WTC11 (cell line): ENCODE data around the gene SUMF1.

ENCODE experiments used
- ARID4B ChIP-seq: sonication (generic); formaldehyde crosslinking; IDR thresholded peaks from 2 replicates; pipeline ENCODE4 v1.8.0; 2023; ENCODE audit warnings: missing genetic modification reagents, mild to moderate bottlenecking, borderline replicate concordance
- CDX4 ChIP-seq: fragments of 250-450 bp; sonication (Bioruptor Pico); IDR thresholded peaks from 2 replicates; pipeline ENCODE4 v1.9.0; 2021; ENCODE audit warnings: moderate library complexity, mild to moderate bottlenecking, inconsistent platforms, borderline replicate concordance
- CTCF ChIP-seq: fragments of 200-600 bp; IDR thresholded peaks from 2 replicates; pipeline ENCODE4 v1.8.0; 2022; ENCODE audit warnings: antibody characterized with exemption
- ELF4 ChIP-seq: sonication (generic); formaldehyde crosslinking; IDR thresholded peaks from 2 replicates; pipeline ENCODE4 v1.8.1; 2022; ENCODE audit warnings: low read depth, mild to moderate bottlenecking, moderate library complexity, missing genetic modification reagents
- IRF1 ChIP-seq: sonication (generic); formaldehyde crosslinking; IDR thresholded peaks from 2 replicates; pipeline ENCODE4 v1.8.0; 2023; ENCODE audit warnings: missing genetic modification reagents
- IRF2 ChIP-seq: sonication (generic); formaldehyde crosslinking; IDR thresholded peaks from 2 replicates; pipeline ENCODE4 v1.8.0; 2022; ENCODE audit warnings: low read depth, missing genetic modification reagents, borderline replicate concordance
- MAX ChIP-seq: sonication (generic); formaldehyde crosslinking; IDR thresholded peaks from 2 replicates; pipeline ENCODE4 v1.8.0; 2022; ENCODE audit warnings: mild to moderate bottlenecking, missing genetic modification reagents
- SMAD4 ChIP-seq: sonication (generic); formaldehyde crosslinking; IDR thresholded peaks from 2 replicates; pipeline ENCODE4 v1.8.0; 2022; ENCODE audit warnings: mild to moderate bottlenecking, missing genetic modification reagents
- ZBTB21 ChIP-seq: sonication (generic); formaldehyde crosslinking; IDR thresholded peaks from 2 replicates; pipeline ENCODE4 v1.8.1; 2023; ENCODE audit warnings: mild to moderate bottlenecking, missing genetic modification reagents, borderline replicate concordance
- ZNF232 ChIP-seq: sonication (generic); formaldehyde crosslinking; IDR thresholded peaks from 2 replicates; pipeline ENCODE4 v1.8.0; 2022; ENCODE audit warnings: mild to moderate bottlenecking, missing genetic modification reagents
- ZNF512 ChIP-seq: sonication (generic); formaldehyde crosslinking; IDR thresholded peaks from 2 replicates; pipeline ENCODE4 v1.8.1; 2022; ENCODE audit warnings: missing genetic modification reagents, borderline replicate concordance

GRCh38 chr3:4512895-4513616, 46.0 kb upstream of the SUMF1 start:
- TF ChIP-seq CTCF, result no peak
- TF ChIP-seq ZBTB21 (CRISPR knock-in tag), result no peak
- no peak for TF ChIP-seq ARID4B (CRISPR knock-in tag)
- TF ChIP-seq ELF4 (CRISPR knock-in tag), result no peak
- TF ChIP-seq IRF1 (CRISPR knock-in tag), result no peak
- TF ChIP-seq MAX (CRISPR knock-in tag), result no peak
- TF ChIP-seq SMAD4, result no peak
- TF ChIP-seq ZNF232, result no peak
- TF ChIP-seq CDX4 (CRISPR knock-in tag), result no peak
- no peak for TF ChIP-seq ZNF512 (CRISPR knock-in tag)
- TF ChIP-seq IRF2, result no peak
